ENCODE results near the gene PCOLCE2.

DNA sequence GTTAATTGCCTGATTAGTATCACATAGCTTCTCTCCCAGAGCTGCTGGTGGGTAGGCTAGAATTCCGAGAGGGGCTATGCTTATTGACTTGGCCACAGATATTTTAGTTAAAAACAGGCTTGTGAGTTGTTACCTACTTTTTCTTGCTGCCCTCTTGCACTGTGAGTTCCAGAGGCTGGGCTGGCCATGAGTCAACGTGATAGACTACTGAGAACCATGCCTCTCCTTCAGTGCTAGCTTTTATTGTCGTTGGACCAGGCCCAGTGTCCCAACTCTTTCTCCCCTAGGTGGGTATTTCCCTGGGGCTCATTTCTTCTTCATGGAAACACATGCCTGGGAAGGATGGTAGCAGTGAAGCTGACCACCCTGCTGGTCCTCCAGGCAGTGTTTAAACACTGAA, 20.4 kb upstream of the PCOLCE2 start:
- TF ChIP-seq POLR2AphosphoS5 (IDR thresholded peaks at IDR 0.05): no peak
- TF ChIP-seq, protein P1, sequence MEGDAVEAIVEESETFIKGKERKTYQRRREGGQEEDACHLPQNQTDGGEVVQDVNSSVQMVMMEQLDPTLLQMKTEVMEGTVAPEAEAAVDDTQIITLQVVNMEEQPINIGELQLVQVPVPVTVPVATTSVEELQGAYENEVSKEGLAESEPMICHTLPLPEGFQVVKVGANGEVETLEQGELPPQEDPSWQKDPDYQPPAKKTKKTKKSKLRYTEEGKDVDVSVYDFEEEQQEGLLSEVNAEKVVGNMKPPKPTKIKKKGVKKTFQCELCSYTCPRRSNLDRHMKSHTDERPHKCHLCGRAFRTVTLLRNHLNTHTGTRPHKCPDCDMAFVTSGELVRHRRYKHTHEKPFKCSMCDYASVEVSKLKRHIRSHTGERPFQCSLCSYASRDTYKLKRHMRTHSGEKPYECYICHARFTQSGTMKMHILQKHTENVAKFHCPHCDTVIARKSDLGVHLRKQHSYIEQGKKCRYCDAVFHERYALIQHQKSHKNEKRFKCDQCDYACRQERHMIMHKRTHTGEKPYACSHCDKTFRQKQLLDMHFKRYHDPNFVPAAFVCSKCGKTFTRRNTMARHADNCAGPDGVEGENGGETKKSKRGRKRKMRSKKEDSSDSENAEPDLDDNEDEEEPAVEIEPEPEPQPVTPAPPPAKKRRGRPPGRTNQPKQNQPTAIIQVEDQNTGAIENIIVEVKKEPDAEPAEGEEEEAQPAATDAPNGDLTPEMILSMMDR (IDR thresholded peaks at IDR 0.05): no peak

Measured in gastroesophageal sphincter (tissue), 3 donors.